Large intestine (tissue), 3 donors: ENCODE results near the gene NT5C1A. TPM values are rescaled to one million over a fixed set of nuclear protein-coding genes. Genes with fewer than 3 reads are reported as not detected.

ENCODE experiments used
- DNase-seq, 2 donors: peaks; one replicate each; pipeline versions ENCODE4 v3.0.0 to v3.0.0-alpha.2; 2013
- H3K27ac ChIP-seq: one replicate; pipeline ENCODE4 v1.5.1; 2013; ENCODE audit warnings: low read length
- H3K27me3 ChIP-seq: 2 replicates; pipeline ENCODE4 v1.6.1; 2013; ENCODE audit warnings: low read length; ENCODE audit not compliant: control insufficient read depth, insufficient read depth
- H3K36me3 ChIP-seq: 2 replicates; pipeline ENCODE4 v1.6.1; 2013; ENCODE audit warnings: low read length; ENCODE audit not compliant: control insufficient read depth, insufficient read depth
- H3K4me1 ChIP-seq: one replicate; pipeline ENCODE4 v1.6.1; 2013; ENCODE audit warnings: low read length; ENCODE audit not compliant: control insufficient read depth, insufficient read depth
- H3K4me3 ChIP-seq: one replicate; pipeline ENCODE4 v1.5.1; 2013; ENCODE audit warnings: low read length
- H3K9me3 ChIP-seq: one replicate; pipeline ENCODE4 v1.6.1; 2013; ENCODE audit warnings: mild to moderate bottlenecking, low read depth, low read length, moderate library complexity; ENCODE audit not compliant: control insufficient read depth
- WGBS: methylation state at CpG from one replicate; pipeline ENCODE4 v1.1.5; 2013; ENCODE audit warnings: low lambda C conversion rate; ENCODE audit not compliant: insufficient coverage; 5-methylcytosine and 5-hydroxymethylcytosine counted together
- polyA plus RNA-seq: library from polyadenylated mRNA; unstranded; fragments of 120-200 nt; gene quantifications from one replicate; pipeline ENCODE4 v1.2.1, GENCODE V29; 2013

The NT5C1A gene
- polyA plus RNA-seq, 1 donor = 0.21 TPM

DNA sequence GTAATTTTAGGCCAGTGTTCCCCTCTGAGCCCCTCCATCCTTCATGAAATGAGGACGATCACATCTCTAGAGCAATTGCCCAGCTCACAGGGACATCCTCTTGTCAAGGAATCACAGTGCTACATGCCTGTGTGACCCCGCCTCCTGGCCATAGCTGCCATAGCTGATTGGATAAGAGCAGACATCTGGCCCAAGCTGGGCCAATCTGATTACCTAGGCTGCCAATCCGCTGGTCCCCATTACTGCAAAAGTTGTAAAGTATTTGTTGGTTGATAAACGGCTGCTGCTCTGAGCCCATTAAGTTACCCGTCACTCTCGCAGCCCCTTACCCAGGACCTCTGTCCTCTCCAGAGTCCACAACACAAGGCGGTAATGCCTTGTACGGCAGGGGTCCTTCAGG, 8.3 kb downstream of the NT5C1A start:
- no CpG with 5 or more reads among the region's 8 CpGs for WGBS
- no peak overlapping the region for H3K27ac ChIP-seq
- peaks cover 24% of the 10 kb centered on the region for H3K27me3 ChIP-seq
- no peaks in the 10 kb centered on the region for H3K36me3 ChIP-seq
- H3K9me3 ChIP-seq = no peaks in the 10 kb centered on the region
- H3K4me3 ChIP-seq = no peak overlapping the region
- no peaks in the 10 kb centered on the region for H3K4me1 ChIP-seq
- DNase-seq = no peak

DNA sequence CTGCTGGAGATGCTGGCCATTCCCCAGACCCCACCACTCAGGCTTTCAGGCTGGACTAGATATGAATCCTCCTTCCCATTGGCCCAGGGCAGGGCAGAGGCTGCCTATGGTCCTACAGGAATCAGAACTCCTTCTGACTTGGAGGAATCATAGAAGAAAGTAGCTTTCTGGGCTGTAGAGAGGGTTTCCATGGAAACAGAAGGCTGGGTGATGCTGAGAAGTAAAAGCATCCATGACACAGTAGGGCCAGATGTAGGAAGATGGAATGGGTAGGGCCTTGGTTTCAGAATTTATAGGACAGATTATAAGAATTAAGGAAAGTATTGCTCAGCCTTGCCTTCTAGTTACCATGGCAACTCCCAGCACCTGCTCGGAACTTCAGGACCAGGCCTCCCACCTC, 9.0 kb downstream of the NT5C1A start:
- Histone ChIP-seq H3K4me1 (peaks cover 1% of the 10 kb centered on the region), H3K27me3 (peaks cover 18% of the 10 kb centered on the region), H3K36me3 (no peaks in the 10 kb centered on the region), H3K4me3 (no peak overlapping the region), H3K9me3 (no peaks in the 10 kb centered on the region), H3K27ac (no peak overlapping the region)
- DNase-seq = no peak
- WGBS = no CpG with 5 or more reads among the region's 1 CpG

DNA sequence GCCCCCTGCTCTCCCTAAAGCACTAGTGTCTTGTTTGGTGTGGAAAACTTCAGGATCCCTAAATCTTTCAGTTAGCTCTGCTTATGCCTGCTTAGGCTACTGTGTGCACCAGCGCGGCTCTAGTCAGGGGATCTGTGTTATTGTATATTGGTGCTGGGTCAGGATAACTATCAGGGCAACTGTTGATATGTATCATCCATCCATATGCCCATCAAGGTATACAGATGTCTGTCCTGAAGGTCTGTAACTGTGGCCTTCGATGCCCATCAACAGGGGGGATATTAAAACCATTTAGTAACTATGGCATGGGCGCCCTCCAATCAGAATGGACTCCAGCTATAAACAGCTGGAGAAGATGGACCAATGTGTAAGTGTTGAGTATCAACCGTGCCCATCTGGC, 12.4 kb downstream of the NT5C1A start:
- Histone ChIP-seq H3K27me3 (peaks cover 6% of the 10 kb centered on the region), H3K4me3 (no peak overlapping the region), H3K4me1 (peaks cover 2% of the 10 kb centered on the region), H3K27ac (no peak overlapping the region), H3K36me3 (no peaks in the 10 kb centered on the region), H3K9me3 (no peaks in the 10 kb centered on the region)
- no CpG with 5 or more reads among the region's 5 CpGs for WGBS
- no peak for DNase-seq

DNA sequence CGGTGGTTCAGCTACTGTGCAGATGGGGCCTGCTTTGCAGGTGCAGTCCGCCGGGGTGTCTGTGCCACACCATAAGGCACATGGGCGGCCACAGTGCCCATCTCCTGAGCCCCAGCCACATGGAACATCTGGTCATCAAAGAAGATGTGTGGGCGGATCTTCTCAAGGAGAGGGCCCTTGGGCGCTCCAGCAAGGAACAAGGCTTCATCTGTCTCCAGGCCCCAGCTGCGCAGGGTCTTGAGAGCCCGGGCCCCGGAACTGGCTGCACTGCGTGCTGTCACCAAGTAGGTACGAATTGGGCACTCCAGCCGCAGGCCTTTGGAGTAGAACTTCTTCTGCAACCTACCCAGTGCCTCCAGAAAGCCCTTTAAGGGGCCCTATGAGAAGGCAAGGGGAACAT, 12.8 kb downstream of the NT5C1A start:
- WGBS = no CpG with 5 or more reads among the region's 12 CpGs

DNA sequence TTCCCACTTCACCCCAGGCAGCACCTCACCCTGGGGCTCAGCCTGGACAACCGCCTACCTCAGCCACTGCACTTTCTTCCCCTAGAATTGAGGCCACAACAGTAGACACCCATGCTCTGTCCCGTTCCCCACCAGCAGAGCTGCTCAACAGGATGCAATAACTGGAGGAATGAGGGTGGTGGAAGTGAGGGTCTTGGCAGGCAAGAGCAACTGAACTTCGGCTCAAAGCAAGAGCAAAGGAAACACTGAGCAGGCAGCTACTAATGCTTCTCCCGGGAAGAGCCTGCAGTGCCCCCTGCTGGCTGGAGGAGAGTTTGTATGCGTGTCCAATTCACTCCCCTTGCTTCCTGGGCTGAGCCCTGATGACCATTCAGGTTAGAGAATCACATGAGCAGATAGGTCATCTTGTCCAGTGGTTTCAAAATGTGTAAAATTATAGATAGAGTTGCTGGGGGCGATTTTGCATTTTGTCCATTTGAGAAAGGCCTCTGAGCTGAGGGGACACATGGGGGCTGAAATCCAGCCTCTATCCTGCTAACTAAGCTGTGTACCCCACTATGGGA, 13.9 kb downstream of the NT5C1A start:
- Histone ChIP-seq H3K9me3 (no peaks in the 10 kb centered on the region), H3K36me3 (no peaks in the 10 kb centered on the region), H3K27ac (no peak overlapping the region), H3K4me3 (no peak overlapping the region), H3K4me1 (peaks cover 2% of the 10 kb centered on the region), H3K27me3 (peaks cover 14% of the 10 kb centered on the region)
- WGBS = 14% methylated on average over 1 of the region's 6 CpGs
- DNase-seq = peak; percentile 38 to 59

More for the DNA sequence above, 12.8 kb downstream of the NT5C1A start:
- H3K4me3 ChIP-seq = no peak overlapping the region
- H3K4me1 ChIP-seq = peaks cover 2% of the 10 kb centered on the region
- H3K9me3 ChIP-seq = no peaks in the 10 kb centered on the region
- H3K27me3 ChIP-seq = peaks cover 9% of the 10 kb centered on the region
- DNase-seq = no peak
- H3K27ac ChIP-seq = no peak overlapping the region
- no peaks in the 10 kb centered on the region for H3K36me3 ChIP-seq

DNA sequence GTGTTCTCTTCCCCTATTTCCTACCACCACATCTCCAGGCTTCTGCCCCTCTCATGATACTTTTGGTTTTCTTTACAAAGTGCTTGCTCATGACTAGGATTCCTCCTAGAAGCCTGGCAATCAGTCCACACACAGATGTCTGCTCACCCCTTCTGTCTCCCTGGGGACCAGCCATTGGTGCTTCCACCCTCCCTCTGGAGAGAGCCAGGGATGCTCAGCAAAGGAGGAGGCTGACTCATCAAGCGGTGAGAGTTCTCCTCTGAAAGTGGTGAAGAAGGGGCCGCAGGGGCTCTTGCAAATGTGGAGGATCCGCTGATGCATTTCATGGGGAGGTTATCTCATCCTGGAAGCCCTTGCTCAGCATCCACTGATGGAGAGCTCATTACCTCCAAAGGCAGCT, 14.5 kb downstream of the NT5C1A start:
- no peak overlapping the region for H3K27ac ChIP-seq
- H3K4me3 ChIP-seq = no peak overlapping the region
- peaks cover 14% of the 10 kb centered on the region for H3K27me3 ChIP-seq
- H3K36me3 ChIP-seq = no peaks in the 10 kb centered on the region
- peaks cover 2% of the 10 kb centered on the region for H3K4me1 ChIP-seq
- no peaks in the 10 kb centered on the region for H3K9me3 ChIP-seq
- no CpG with 5 or more reads among the region's 3 CpGs for WGBS
- DNase-seq = no peak

DNA sequence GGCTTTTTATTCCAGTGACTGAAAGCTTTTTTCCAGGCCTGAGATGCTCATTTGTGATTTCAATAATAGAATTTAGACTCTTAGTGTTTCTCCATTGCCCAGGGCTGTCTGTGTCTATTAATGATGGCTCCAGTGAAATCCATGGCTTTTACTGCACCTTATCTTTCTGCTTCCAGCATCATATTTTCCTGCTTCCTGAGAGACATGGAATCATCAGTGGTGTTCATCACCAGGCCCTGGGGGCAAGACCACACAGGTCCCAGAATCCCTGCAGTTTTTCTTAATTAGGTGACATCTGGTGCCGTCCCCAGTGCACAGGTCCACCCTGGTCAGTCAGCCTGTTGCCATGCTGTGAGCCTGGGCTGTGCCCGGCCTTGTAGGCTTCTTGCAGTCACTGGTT, 15.5 kb downstream of the NT5C1A start:
- Histone ChIP-seq H3K4me1 (peaks cover 2% of the 10 kb centered on the region), H3K36me3 (no peaks in the 10 kb centered on the region), H3K9me3 (no peaks in the 10 kb centered on the region), H3K27ac (no peak overlapping the region), H3K4me3 (no peak overlapping the region), H3K27me3 (peaks cover 14% of the 10 kb centered on the region)
- no peak for DNase-seq
- no CpG with 5 or more reads among the region's 2 CpGs for WGBS

DNA sequence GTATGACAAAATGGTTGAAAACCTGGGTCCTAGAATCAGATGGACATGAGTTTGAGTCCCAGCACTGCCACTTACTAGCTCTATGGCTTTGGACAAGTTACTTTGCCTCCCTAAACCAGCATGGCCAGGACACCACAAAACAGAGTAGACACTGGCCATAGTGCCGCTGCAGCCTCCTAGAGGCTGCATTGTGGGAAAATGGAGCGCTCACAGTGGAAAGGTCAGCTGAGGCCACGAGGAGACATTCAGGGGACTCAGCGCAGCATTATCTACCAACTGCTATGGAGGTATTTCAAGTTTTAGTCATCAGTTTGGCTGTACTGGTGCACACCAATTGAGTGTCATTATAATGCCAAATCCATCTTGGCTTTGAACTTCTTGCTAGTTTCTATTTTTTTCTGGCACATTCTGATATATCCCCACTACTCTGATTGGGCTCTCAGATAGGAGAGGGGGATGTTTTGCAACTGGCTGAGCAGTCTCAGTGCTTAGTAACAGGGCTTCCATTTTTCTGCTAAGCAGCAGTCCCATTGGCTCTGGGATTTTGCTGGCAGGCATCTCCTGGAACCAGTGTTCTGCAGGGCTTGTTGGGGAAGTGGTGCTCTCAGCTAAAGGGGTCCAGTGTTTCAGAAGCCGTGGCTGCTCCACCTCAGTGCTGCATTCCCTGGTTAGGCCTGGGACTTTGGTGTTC, 16.2 kb downstream of the NT5C1A start:
- no CpG with 5 or more reads among the region's 5 CpGs for WGBS
- no peak for DNase-seq
- no peaks in the 10 kb centered on the region for H3K9me3 ChIP-seq
- peaks cover 14% of the 10 kb centered on the region for H3K27me3 ChIP-seq
- H3K4me3 ChIP-seq = no peak overlapping the region
- H3K27ac ChIP-seq = no peak overlapping the region
- H3K4me1 ChIP-seq = peaks cover 2% of the 10 kb centered on the region
- no peaks in the 10 kb centered on the region for H3K36me3 ChIP-seq

DNA sequence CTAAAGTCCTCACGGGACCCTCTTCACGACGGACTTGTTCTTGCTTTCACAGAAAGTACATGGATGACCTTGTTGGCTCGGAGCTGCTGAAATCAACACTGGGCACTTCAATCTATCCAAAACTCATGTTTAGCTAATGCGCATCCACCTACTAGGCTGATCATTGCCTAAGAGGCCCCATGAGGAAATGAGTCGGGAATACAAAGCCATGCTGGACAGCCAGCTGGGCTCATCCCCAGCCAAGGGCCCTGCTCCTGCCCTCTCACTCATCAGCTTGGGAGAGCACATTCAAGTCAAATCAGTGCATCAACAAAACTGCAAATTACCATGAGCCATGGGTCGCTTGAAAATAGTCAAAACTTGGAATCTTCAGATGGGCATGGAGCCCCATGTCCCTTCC, 17.6 kb downstream of the NT5C1A start:
- Histone ChIP-seq H3K4me3 (no peak overlapping the region), H3K27me3 (peaks cover 14% of the 10 kb centered on the region), H3K4me1 (peaks cover 2% of the 10 kb centered on the region), H3K9me3 (no peaks in the 10 kb centered on the region), H3K27ac (no peak overlapping the region), H3K36me3 (no peaks in the 10 kb centered on the region)
- DNase-seq = no peak
- WGBS = no CpG with 5 or more reads among the region's 7 CpGs

DNA sequence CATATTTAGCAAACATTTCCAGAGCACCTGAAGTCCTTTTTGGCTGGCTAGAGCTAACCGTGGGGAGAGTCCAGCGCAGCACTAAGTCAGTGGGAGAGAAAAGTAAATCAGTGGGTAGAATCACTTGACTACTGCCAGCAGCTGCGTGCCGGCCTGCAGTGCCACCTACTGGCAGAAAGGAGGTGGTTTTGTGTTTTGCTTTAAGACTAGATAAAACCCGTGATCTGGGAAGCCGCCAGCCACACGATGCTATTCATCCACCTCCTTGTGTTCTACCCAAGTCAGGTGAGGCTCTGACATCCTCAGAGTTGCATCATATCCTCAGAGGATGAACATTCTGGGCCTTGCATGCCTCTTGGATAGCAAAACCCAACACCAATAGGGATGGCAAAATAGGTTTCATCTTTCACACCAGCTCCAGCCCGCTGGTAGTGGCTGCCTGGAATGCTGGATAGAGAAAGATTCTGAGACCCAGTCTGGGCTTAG, 18.3 kb downstream of the NT5C1A start:
- H3K4me1 ChIP-seq = peaks cover 2% of the 10 kb centered on the region
- DNase-seq = peak; percentile 77 to 79
- no peaks in the 10 kb centered on the region for H3K9me3 ChIP-seq
- 8% methylated on average over 2 of the region's 8 CpGs for WGBS
- H3K27ac ChIP-seq = no peak overlapping the region
- H3K4me3 ChIP-seq = no peak overlapping the region
- no peaks in the 10 kb centered on the region for H3K36me3 ChIP-seq
- H3K27me3 ChIP-seq = peaks cover 14% of the 10 kb centered on the region

DNA sequence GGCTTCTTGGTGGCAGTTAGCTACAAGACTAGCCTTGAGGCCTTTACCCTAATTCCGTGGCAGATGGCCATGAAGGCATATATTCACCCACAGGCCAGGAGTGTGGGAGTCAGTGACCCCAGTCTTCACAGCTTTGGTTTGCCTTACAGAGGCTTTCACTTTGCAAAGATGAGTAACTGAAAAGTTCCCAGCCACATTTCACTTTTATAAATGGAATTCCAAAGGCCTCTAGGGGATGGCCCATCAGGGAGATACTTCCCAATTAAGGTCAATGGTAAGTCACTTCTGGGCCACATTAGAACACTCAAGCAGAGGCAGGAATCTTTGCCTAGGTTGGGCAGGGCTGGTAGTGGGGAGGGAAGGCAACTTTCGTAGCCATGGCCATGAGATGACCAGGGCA, 19.4 kb downstream of the NT5C1A start:
- no peaks in the 10 kb centered on the region for H3K4me1 ChIP-seq
- no CpG with 5 or more reads among the region's 2 CpGs for WGBS
- DNase-seq = no peak
- no peaks in the 10 kb centered on the region for H3K36me3 ChIP-seq
- H3K4me3 ChIP-seq = no peak overlapping the region
- no peaks in the 10 kb centered on the region for H3K9me3 ChIP-seq
- peaks cover 16% of the 10 kb centered on the region for H3K27me3 ChIP-seq
- H3K27ac ChIP-seq = no peak overlapping the region
